ENCODE measurements around the gene SMO.
"Not testable (repeated sequence)": the region's sequence is repeated elsewhere in the genome, so short reads cannot be mapped to it uniquely, and the experiment has no call there.

The SMO gene

DNA sequence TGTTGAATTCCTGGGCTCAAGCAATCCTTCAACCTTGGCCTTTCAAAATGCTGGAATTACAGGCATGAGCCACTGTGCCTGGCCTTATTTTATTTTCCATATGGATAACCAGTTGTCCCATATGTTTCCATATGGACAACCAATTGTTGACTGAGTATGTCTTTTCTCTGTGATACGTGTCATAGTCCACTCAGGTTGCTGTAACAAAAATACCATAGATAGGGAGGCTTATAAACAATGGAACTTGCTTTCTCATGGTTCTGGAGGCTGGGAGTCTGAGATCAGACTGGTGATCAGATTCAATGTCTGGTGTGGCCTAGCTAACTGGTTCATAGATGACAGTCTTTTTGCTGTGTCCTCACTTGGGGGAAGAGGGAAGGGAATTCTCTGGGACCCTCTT, 55.8 kb downstream of the SMO start:
- H3K27ac ChIP-seq (ENCODE audit: low read depth, low read length): no peak overlapping the region

DNA sequence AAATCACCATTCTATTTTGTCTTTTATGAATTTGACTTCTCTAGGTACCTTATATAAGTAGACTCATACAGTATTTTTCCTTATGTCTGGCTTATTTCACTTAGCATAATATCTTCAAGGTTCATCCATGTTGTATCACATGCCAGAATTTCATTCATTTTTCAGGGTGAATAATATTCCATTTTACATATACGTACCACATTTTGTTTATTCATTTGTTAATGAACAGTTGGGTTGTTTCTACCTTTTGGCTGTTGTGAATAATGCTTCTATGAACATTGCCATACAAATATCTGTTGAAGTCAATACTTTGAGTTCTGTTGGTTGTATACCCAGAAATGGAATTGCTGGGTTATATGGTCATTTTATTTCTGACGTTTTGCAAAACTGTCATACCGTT, 57.1 kb downstream of the SMO start:
- Histone ChIP-seq H3K4me3 (ENCODE audit: low read length) (no peak overlapping the region), H3K9me2 (replicated peaks; ENCODE audit: control insufficient read depth, low read length) (no peaks in the 10 kb centered on the region), H3K4me1 (ENCODE audit: control insufficient read depth, low read length) (no peaks in the 10 kb centered on the region), H3F3A (ENCODE audit: control insufficient read depth, insufficient read depth) (no peaks in the 10 kb centered on the region), H3K27me3 (ENCODE audit: control insufficient read depth, low read length) (no peaks in the 10 kb centered on the region), H3K9me3 (ENCODE audit: control insufficient read depth, insufficient read depth, low read length) (no peaks in the 10 kb centered on the region), H3K27ac (ENCODE audit: low read depth, low read length) (no peak overlapping the region), H3K4me2 (ENCODE audit: low read length) (no peak overlapping the region), H3K36me3 (ENCODE audit: control insufficient read depth, low read length) (no peaks in the 10 kb centered on the region), H3K79me2 (ENCODE audit: control insufficient read depth, low read length) (no peaks in the 10 kb centered on the region), H4K20me1 (ENCODE audit: control insufficient read depth, insufficient read depth, low read depth, low read length) (no peaks in the 10 kb centered on the region)
- TF ChIP-seq EZH2phosphoT487 (IDR thresholded peaks at IDR 0.05; ENCODE audit: borderline replicate concordance, low read length): no peak
- TF ChIP-seq, protein P1, sequence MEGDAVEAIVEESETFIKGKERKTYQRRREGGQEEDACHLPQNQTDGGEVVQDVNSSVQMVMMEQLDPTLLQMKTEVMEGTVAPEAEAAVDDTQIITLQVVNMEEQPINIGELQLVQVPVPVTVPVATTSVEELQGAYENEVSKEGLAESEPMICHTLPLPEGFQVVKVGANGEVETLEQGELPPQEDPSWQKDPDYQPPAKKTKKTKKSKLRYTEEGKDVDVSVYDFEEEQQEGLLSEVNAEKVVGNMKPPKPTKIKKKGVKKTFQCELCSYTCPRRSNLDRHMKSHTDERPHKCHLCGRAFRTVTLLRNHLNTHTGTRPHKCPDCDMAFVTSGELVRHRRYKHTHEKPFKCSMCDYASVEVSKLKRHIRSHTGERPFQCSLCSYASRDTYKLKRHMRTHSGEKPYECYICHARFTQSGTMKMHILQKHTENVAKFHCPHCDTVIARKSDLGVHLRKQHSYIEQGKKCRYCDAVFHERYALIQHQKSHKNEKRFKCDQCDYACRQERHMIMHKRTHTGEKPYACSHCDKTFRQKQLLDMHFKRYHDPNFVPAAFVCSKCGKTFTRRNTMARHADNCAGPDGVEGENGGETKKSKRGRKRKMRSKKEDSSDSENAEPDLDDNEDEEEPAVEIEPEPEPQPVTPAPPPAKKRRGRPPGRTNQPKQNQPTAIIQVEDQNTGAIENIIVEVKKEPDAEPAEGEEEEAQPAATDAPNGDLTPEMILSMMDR (IDR thresholded peaks at IDR 0.05; ENCODE audit: low read depth, low read length, poor library complexity, severe bottlenecking): no peak

More for the DNA sequence above, 55.8 kb downstream of the SMO start:
- Histone ChIP-seq H4K20me1 (ENCODE audit: control insufficient read depth, insufficient read depth, low read depth, low read length) (no peaks in the 10 kb centered on the region), H3K79me2 (ENCODE audit: control insufficient read depth, low read length) (no peaks in the 10 kb centered on the region), H3K4me1 (ENCODE audit: control insufficient read depth, low read length) (no peaks in the 10 kb centered on the region), H3F3A (ENCODE audit: control insufficient read depth, insufficient read depth) (no peaks in the 10 kb centered on the region), H3K27me3 (ENCODE audit: control insufficient read depth, low read length) (no peaks in the 10 kb centered on the region), H3K36me3 (ENCODE audit: control insufficient read depth, low read length) (no peaks in the 10 kb centered on the region), H3K4me2 (ENCODE audit: low read length) (no peak overlapping the region), H3K9me2 (replicated peaks; ENCODE audit: control insufficient read depth, low read length) (no peaks in the 10 kb centered on the region), H3K9me3 (ENCODE audit: control insufficient read depth, insufficient read depth, low read length) (no peaks in the 10 kb centered on the region), H3K4me3 (ENCODE audit: low read length) (no peak overlapping the region)
- TF ChIP-seq, protein P1 (IDR thresholded peaks at IDR 0.05; ENCODE audit: low read depth, low read length, poor library complexity, severe bottlenecking): no peak
- no peak for TF ChIP-seq EZH2phosphoT487 (IDR thresholded peaks at IDR 0.05; ENCODE audit: borderline replicate concordance, low read length)

DNA sequence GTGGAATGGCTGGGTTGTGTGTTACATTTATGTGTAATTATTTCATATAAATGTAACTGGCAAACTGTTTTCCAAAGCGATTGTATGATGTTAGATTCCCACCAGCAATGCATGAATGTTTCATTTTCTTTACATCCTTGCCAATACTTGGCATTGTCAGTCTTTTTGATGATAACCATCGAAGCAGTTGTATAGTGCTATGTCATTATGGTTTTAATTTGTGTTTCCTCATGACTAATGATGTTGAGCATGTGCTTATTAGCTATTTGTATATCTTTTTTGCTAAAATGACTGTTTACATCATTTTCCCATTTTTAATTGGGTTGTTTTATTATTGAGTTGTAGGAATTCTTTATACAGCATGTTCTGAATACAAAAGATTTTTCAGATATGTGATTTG, 58.7 kb downstream of the SMO start:
- no peak for TF ChIP-seq EZH2phosphoT487 (IDR thresholded peaks at IDR 0.05; ENCODE audit: borderline replicate concordance, low read length)
- TF ChIP-seq, protein P1 (IDR thresholded peaks at IDR 0.05; ENCODE audit: low read depth, low read length, poor library complexity, severe bottlenecking): no peak
- no peaks in the 10 kb centered on the region for H3K27me3 ChIP-seq (ENCODE audit: control insufficient read depth, low read length)
- H3K79me2 ChIP-seq (ENCODE audit: control insufficient read depth, low read length): peaks cover 5% of the 10 kb centered on the region
- no peak overlapping the region for H3K4me3 ChIP-seq (ENCODE audit: low read length)
- H3F3A ChIP-seq (ENCODE audit: control insufficient read depth, insufficient read depth): no peaks in the 10 kb centered on the region
- no peaks in the 10 kb centered on the region for H3K9me2 ChIP-seq (replicated peaks; ENCODE audit: control insufficient read depth, low read length)
- H3K36me3 ChIP-seq (ENCODE audit: control insufficient read depth, low read length): no peaks in the 10 kb centered on the region
- no peak overlapping the region for H3K27ac ChIP-seq (ENCODE audit: low read depth, low read length)
- no peaks in the 10 kb centered on the region for H3K4me1 ChIP-seq (ENCODE audit: control insufficient read depth, low read length)
- no peak overlapping the region for H3K4me2 ChIP-seq (ENCODE audit: low read length)
- no peaks in the 10 kb centered on the region for H4K20me1 ChIP-seq (ENCODE audit: control insufficient read depth, insufficient read depth, low read depth, low read length)
- H3K9me3 ChIP-seq (ENCODE audit: control insufficient read depth, insufficient read depth, low read length): no peaks in the 10 kb centered on the region

DNA sequence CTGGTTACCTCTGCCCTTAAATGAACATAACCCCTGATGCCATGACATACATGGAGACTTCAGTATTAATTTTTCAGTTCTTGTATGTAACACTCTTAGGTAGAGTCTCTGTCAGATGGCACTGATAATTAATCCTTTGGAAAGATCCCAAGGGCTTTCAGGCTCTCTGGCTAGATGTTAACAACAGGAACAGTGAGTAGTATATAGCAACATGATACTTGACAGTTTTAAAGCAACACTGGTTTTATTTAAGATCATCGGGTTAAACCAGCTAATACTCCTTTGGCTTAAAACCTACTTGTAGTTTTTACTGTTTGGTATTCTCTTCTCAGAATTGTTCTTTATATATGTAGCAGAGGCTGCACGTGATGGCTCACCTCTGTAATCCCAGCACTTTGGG, 63.7 kb downstream of the SMO start:
- Histone ChIP-seq H3F3A (ENCODE audit: control insufficient read depth, insufficient read depth) (no peaks in the 10 kb centered on the region), H3K4me2 (ENCODE audit: low read length) (no peak overlapping the region), H3K9me3 (ENCODE audit: control insufficient read depth, insufficient read depth, low read length) (no peaks in the 10 kb centered on the region), H3K9me2 (replicated peaks; ENCODE audit: control insufficient read depth, low read length) (no peaks in the 10 kb centered on the region), H3K36me3 (ENCODE audit: control insufficient read depth, low read length) (no peaks in the 10 kb centered on the region), H3K4me3 (ENCODE audit: low read length) (no peak overlapping the region), H3K27ac (ENCODE audit: low read depth, low read length) (no peak overlapping the region), H3K27me3 (ENCODE audit: control insufficient read depth, low read length) (no peaks in the 10 kb centered on the region), H3K79me2 (ENCODE audit: control insufficient read depth, low read length) (peaks cover 7% of the 10 kb centered on the region), H4K20me1 (ENCODE audit: control insufficient read depth, insufficient read depth, low read depth, low read length) (no peaks in the 10 kb centered on the region), H3K4me1 (ENCODE audit: control insufficient read depth, low read length) (no peaks in the 10 kb centered on the region)
- TF ChIP-seq, protein P1 (IDR thresholded peaks at IDR 0.05; ENCODE audit: low read depth, low read length, poor library complexity, severe bottlenecking): no peak
- no peak for TF ChIP-seq EZH2phosphoT487 (IDR thresholded peaks at IDR 0.05; ENCODE audit: borderline replicate concordance, low read length)

DNA sequence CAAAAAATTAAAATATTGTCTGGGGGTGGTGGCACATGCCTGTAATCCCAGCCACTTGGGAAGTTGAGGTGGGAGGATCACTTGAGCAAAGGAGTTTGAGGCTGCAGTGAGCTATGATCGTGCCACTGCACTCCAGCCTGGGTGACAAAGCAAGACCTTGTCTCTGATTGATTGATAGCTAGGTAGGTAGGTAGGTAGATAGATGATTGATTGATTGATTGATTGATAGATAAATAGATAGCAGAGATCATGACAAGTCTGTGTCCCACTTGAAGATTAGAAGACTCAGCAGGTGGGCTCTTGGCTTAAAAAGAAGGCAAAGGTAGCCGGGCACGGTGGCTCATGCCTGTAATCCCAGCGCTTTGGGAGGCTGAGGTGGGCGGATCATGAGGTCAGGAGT, 64.2 kb downstream of the SMO start:
- H3K36me3 ChIP-seq (ENCODE audit: control insufficient read depth, low read length); H3K27ac ChIP-seq (ENCODE audit: low read depth, low read length); H3K4me3 ChIP-seq (ENCODE audit: low read length); H3K9me3 ChIP-seq (ENCODE audit: control insufficient read depth, insufficient read depth, low read length); H3K9me2 ChIP-seq (replicated peaks; ENCODE audit: control insufficient read depth, low read length); H3K4me2 ChIP-seq (ENCODE audit: low read length); H3K27me3 ChIP-seq (ENCODE audit: control insufficient read depth, low read length); H4K20me1 ChIP-seq (ENCODE audit: control insufficient read depth, insufficient read depth, low read depth, low read length); H3K4me1 ChIP-seq (ENCODE audit: control insufficient read depth, low read length); H3K79me2 ChIP-seq (ENCODE audit: control insufficient read depth, low read length); H3F3A ChIP-seq (ENCODE audit: control insufficient read depth, insufficient read depth): not testable (repeated sequence)
